ENCODE measurements around the gene SEPTIN10.

GRCh38 chr2:109525836-109526235, 87.9 kb downstream of the SEPTIN10 start:
- TF ChIP-seq POLR2A (IDR thresholded peaks at IDR 0.05) = no peak
- TF ChIP-seq, protein P1, sequence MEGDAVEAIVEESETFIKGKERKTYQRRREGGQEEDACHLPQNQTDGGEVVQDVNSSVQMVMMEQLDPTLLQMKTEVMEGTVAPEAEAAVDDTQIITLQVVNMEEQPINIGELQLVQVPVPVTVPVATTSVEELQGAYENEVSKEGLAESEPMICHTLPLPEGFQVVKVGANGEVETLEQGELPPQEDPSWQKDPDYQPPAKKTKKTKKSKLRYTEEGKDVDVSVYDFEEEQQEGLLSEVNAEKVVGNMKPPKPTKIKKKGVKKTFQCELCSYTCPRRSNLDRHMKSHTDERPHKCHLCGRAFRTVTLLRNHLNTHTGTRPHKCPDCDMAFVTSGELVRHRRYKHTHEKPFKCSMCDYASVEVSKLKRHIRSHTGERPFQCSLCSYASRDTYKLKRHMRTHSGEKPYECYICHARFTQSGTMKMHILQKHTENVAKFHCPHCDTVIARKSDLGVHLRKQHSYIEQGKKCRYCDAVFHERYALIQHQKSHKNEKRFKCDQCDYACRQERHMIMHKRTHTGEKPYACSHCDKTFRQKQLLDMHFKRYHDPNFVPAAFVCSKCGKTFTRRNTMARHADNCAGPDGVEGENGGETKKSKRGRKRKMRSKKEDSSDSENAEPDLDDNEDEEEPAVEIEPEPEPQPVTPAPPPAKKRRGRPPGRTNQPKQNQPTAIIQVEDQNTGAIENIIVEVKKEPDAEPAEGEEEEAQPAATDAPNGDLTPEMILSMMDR (IDR thresholded peaks at IDR 0.05) = no peak
